Gastroesophageal sphincter (tissue), 4 donors: ENCODE results near the gene TSPAN17. TPM values are rescaled to one million over a fixed set of nuclear protein-coding genes. Genes with fewer than 3 reads are reported as not detected.

ENCODE experiments used
- ATAC-seq: fragments of 150-250 bp; one replicate; pipeline ENCODE4 v1.9.1; 2016; ENCODE audit warnings: mild to moderate bottlenecking, moderate library complexity
- H3K27ac ChIP-seq, 4 donors: fragments of 200-600 bp; sonication (generic) in 3 of 4; 1 replicate in 3 of 4; 2 replicates in 1 of 4; pipeline ENCODE4 v1.5.1; 2016 to 2019
- H3K27me3 ChIP-seq: fragments of 200-600 bp; sonication (generic); one replicate; pipeline ENCODE4 v1.5.1; 2019
- H3K36me3 ChIP-seq, 2 donors: fragments of 200-600 bp; sonication (generic); one replicate each; pipeline ENCODE4 v1.5.1; 2019; ENCODE audit warnings: control low read depth in 1 of 2
- H3K4me1 ChIP-seq, 3 donors: fragments of 200-600 bp; sonication (generic); 1 replicate in 2 of 3; 2 replicates in 1 of 3; pipeline ENCODE4 v1.5.1; 2016 to 2019; ENCODE audit warnings: control low read depth in 2 of 3
- H3K4me3 ChIP-seq, 2 donors: fragments of 200-600 bp; sonication (generic); one replicate each; pipeline ENCODE4 v1.5.1; 2019; ENCODE audit warnings: mild to moderate bottlenecking in 1 of 2, moderate library complexity in 1 of 2
- H3K9me3 ChIP-seq, 3 donors: fragments of 200-600 bp; sonication (generic); one replicate each; pipeline ENCODE4 v1.5.1; 2017 to 2019; ENCODE audit warnings: control low read depth in 2 of 3
- EP300 ChIP-seq: sonication (generic); formaldehyde crosslinking; IDR thresholded peaks from one replicate; pipeline ENCODE4 v1.6.1; 2017; ENCODE audit warnings: antibody characterized with exemption, mild to moderate bottlenecking
- POLR2A ChIP-seq, 2 donors: fragments of 450-650 bp; IDR thresholded peaks; one replicate each; pipeline ENCODE4 v1.6.1; 2017; ENCODE audit warnings: antibody characterized with exemption in 2 of 2, mild to moderate bottlenecking in 2 of 2, moderate library complexity in 1 of 2
- POLR2AphosphoS5 ChIP-seq: sonication (generic); formaldehyde crosslinking; IDR thresholded peaks from one replicate; pipeline ENCODE4 v1.6.1; 2017; ENCODE audit warnings: antibody characterized with exemption
- WGBS, 2 donors: methylation state at CpG; one replicate each; pipeline ENCODE4 v1.1.5; 2018; ENCODE audit warnings: low coverage in 1 of 2; 5-methylcytosine and 5-hydroxymethylcytosine counted together
- total RNA-seq, 4 donors: library from RNA; depleted of rRNA; stranded (reverse); fragments of >200 nt; gene quantifications; one replicate each; pipeline ENCODE4 v1.1.0, GENCODE V29; 2016
- TF ChIP-seq, protein P1 (sequence below), 4 experiments: fragments of 200-600 bp in 2 of 4; fragments of 450-650 bp in 2 of 4; sonication (generic) in 1 of 4; IDR thresholded peaks; one replicate each; pipeline ENCODE4 v1.5.1; 2017 to 2019; ENCODE audit warnings: antibody characterized with exemption in 4 of 4, mild to moderate bottlenecking in 2 of 4, moderate library complexity in 2 of 4

Gene TSPAN17
- total RNA-seq, 4 donors from 2014 or later = 11.0 to 20.2 (median 15.4) TPM

GRCh38 chr5:176660860-176661641, 13.8 kb downstream of the TSPAN17 start:
- Histone ChIP-seq H3K4me1 (peaks cover 0 to 25% (median 15%) of the 10 kb centered on the region in 3 donors), H3K27me3 (peaks cover 50% of the 10 kb centered on the region), H3K9me3 (no peaks in the 10 kb centered on the region), H3K27ac (no peak overlapping the region), H3K36me3 (peaks cover 0 to 18% of the 10 kb centered on the region in 2 donors), H3K4me3 (no peak overlapping the region)
- TF ChIP-seq, protein P1, sequence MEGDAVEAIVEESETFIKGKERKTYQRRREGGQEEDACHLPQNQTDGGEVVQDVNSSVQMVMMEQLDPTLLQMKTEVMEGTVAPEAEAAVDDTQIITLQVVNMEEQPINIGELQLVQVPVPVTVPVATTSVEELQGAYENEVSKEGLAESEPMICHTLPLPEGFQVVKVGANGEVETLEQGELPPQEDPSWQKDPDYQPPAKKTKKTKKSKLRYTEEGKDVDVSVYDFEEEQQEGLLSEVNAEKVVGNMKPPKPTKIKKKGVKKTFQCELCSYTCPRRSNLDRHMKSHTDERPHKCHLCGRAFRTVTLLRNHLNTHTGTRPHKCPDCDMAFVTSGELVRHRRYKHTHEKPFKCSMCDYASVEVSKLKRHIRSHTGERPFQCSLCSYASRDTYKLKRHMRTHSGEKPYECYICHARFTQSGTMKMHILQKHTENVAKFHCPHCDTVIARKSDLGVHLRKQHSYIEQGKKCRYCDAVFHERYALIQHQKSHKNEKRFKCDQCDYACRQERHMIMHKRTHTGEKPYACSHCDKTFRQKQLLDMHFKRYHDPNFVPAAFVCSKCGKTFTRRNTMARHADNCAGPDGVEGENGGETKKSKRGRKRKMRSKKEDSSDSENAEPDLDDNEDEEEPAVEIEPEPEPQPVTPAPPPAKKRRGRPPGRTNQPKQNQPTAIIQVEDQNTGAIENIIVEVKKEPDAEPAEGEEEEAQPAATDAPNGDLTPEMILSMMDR (IDR thresholded peaks at IDR 0.05) = peak in 3 of 4 experiments; percentile 73 to 98 (median 83)
- no peak for TF ChIP-seq POLR2AphosphoS5
- peak; percentile 73 for ATAC-seq
- 3 to 79% methylated on average over 6 to 7 of the region's 33 CpGs for WGBS, 2 donors

DNA sequence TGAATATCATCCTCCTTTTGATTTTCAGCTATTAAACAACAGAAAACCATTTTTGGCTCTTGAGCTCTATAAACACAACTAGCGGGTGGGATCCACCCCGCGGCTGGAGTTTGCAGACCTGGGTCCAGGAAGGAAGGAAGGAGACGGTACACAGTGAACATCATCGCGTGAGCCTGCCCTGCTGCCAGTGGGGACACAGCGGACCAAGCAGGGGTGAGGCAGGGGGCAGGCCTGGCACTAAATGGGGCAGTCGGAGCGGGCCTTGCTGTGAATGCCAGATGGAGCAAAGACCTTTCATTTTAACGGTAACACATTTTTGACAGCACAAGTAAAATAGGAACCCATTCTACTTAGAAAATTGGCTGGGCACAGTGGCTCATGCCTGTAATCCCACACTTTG, 14.4 kb downstream of the TSPAN17 start:
- no peaks in the 10 kb centered on the region for H3K9me3 ChIP-seq
- peaks cover 51% of the 10 kb centered on the region for H3K27me3 ChIP-seq
- peaks cover 0 to 25% (median 15%) of the 10 kb centered on the region in 3 donors for H3K4me1 ChIP-seq
- H3K36me3 ChIP-seq = peaks cover 0 to 12% of the 10 kb centered on the region in 2 donors
- WGBS, 2 donors = 81 to 86% methylated on average over 5 to 6 of the region's 10 CpGs
- ATAC-seq = no peak
- H3K27ac ChIP-seq = no peak overlapping the region
- no peak overlapping the region for H3K4me3 ChIP-seq
- TF ChIP-seq, protein P1 (IDR thresholded peaks at IDR 0.05) = no peak
- TF ChIP-seq POLR2A (IDR thresholded peaks at IDR 0.05) (no peak), POLR2AphosphoS5 (no peak), EP300 (no peak)

GRCh38 chr5:176662371-176663333, 15.4 kb downstream of the TSPAN17 start:
- peaks cover 51% of the 10 kb centered on the region for H3K27me3 ChIP-seq
- no peak for TF ChIP-seq EP300
- TF ChIP-seq POLR2AphosphoS5 = no peak
- TF ChIP-seq, protein P1 (IDR thresholded peaks at IDR 0.05) = no peak
- TF ChIP-seq POLR2A (IDR thresholded peaks at IDR 0.05) = no peak
- H3K9me3 ChIP-seq = no peaks in the 10 kb centered on the region
- H3K4me1 ChIP-seq = peaks cover 0 to 25% (median 15%) of the 10 kb centered on the region in 3 donors
- WGBS, 2 donors = 76 to 94% methylated on average over 7 to 8 of the region's 21 CpGs
- peaks cover 0 to 2% of the 10 kb centered on the region in 2 donors for H3K36me3 ChIP-seq
- no peak overlapping the region for H3K4me3 ChIP-seq
- H3K27ac ChIP-seq = no peak overlapping the region
- ATAC-seq = no peak

DNA sequence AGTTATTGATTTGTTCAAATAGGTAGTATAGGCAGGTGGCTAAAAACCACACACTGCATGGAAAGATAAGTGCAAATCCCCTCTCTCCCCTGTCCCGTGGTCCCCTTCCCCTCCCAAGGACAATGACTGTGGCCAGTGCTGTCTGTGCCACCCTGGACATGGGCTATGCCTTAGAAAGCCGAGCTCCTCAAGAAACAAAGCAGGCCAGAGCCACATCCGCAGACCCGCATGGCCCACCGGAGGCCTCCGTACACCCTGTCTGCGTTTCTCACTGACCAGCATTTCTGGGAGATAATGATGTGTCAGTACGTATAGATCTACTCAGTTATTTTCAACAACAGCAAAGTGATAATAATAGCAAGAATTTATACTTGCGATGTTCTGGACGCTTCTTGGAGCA, 16.3 kb downstream of the TSPAN17 start:
- Histone ChIP-seq H3K4me1 (peaks cover 0 to 17% (median 10%) of the 10 kb centered on the region in 3 donors), H3K27ac (no peak overlapping the region), H3K4me3 (no peak overlapping the region), H3K36me3 (no peaks in the 10 kb centered on the region), H3K27me3 (peaks cover 59% of the 10 kb centered on the region), H3K9me3 (no peaks in the 10 kb centered on the region)
- ATAC-seq = no peak
- TF ChIP-seq POLR2A (IDR thresholded peaks at IDR 0.05) = no peak
- no peak for TF ChIP-seq EP300
- TF ChIP-seq, protein P1 (IDR thresholded peaks at IDR 0.05) = no peak
- TF ChIP-seq POLR2AphosphoS5 = no peak
- WGBS, 2 donors = 63 to 73% methylated on average over 6 to 7 of the region's 10 CpGs
